Endothelial cell (in vitro differentiated cells): ENCODE results near the gene OR6N2. TPM values are rescaled to one million over a fixed set of nuclear protein-coding genes. Genes with fewer than 3 reads are reported as not detected.

ENCODE experiments used
- DNase-seq: peaks from one replicate; pipeline ENCODE4 v3.0.0; 2021; ENCODE audit warnings: low spot score
- H3K27ac Mint-ChIP-seq: one replicate; pipeline ENCODE4 v1.8.0; 2021; ENCODE audit warnings: mixed read lengths, inconsistent platforms; ENCODE audit not compliant: unreplicated experiment
- H3K27me3 Mint-ChIP-seq: one replicate; pipeline ENCODE4 v1.8.0; 2021; ENCODE audit warnings: mild to moderate bottlenecking, moderate library complexity, mixed read lengths, inconsistent platforms; ENCODE audit not compliant: unreplicated experiment
- H3K36me3 Mint-ChIP-seq: one replicate; pipeline ENCODE4 v1.8.0; 2021; ENCODE audit warnings: mild to moderate bottlenecking, low read depth, mixed read lengths, inconsistent platforms; ENCODE audit not compliant: unreplicated experiment
- H3K4me1 Mint-ChIP-seq: one replicate; pipeline ENCODE4 v1.8.0; 2021; ENCODE audit warnings: mild to moderate bottlenecking, mixed read lengths, inconsistent platforms; ENCODE audit not compliant: unreplicated experiment
- H3K4me3 Mint-ChIP-seq: one replicate; pipeline ENCODE4 v1.8.0; 2021; ENCODE audit warnings: mild to moderate bottlenecking, mixed read lengths, inconsistent platforms; ENCODE audit not compliant: unreplicated experiment
- H3K9me3 Mint-ChIP-seq: one replicate; pipeline ENCODE4 v1.8.0; 2021; ENCODE audit warnings: mixed read lengths, inconsistent platforms; ENCODE audit not compliant: unreplicated experiment
- CTCF ChIP-seq: fragments of 200-600 bp; sonication (generic); IDR thresholded peaks from one replicate; pipeline ENCODE4 v1.5.0; 2021; ENCODE audit warnings: antibody characterized with exemption; ENCODE audit not compliant: unreplicated experiment
- total RNA-seq: library from RNA; stranded (reverse); fragmentation: NEBNext Ultra II Directional; extraction: Animal tissue kit (Norgen Biotek cat#: 25700); gene quantifications from one replicate; pipeline ENCODE4 v1.2.1, GENCODE V29; 2021; ENCODE audit not compliant: unreplicated experiment

The OR6N2 gene
- total RNA-seq, 1 donor from 2014 or later, result not detected

- peak; percentile 40 for TF ChIP-seq CTCF
- DNase-seq, result peak; percentile 24
- peaks cover 2% of the 10 kb centered on the region for H3K27me3 Mint-ChIP-seq
- H3K9me3 Mint-ChIP-seq, result no peaks in the 10 kb centered on the region
- H3K36me3 Mint-ChIP-seq, result no peaks in the 10 kb centered on the region
- H3K4me3 Mint-ChIP-seq, result no peak overlapping the region
- H3K27ac Mint-ChIP-seq, result no peak overlapping the region
- H3K4me1 Mint-ChIP-seq, result no peaks in the 10 kb centered on the region
Observed at GRCh38 chr1:158793604-158794003, 12.6 kb upstream of the OR6N2 start.

DNA sequence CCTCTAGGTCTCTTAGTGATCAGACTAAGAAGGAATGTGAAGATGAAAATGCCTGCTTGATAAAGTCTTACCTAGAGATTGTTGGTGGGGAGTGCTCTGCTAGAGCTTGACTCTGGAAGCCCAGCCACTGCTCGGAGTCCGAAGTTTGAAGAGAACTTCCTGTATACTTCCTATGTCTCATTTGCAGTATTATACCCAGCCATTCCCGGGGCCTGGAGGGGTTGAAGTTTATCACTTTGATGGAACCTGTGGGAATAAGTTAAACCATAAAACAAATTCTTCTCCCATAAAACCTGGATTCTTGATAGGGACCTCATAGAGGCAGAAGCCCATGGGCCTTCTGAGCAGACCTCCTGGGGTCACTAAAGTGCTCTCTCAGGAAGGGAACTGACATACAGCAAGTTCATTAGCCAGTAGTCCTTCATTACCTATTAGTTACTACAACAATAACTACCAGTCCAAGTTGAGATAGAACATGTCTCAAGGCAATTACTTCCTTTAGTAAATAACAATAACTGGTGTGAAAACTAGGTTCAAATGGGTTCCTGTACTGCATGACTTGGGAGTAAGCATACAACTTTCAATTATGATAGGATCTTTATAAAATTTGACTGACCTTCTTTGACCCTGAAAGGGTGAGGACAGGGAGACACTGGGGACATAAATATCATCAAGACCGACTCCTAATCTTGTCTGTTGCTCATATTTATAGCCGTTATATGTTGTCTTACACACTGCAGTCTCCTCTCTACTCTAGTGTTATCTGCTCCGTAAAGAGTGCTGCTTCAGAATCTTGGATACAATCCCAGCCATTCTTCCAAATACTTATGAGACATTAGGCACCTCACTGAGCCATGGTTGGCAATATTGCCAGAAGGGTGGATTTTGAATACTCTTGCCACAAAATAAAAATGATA, 8.8 kb downstream of the OR6N2 start, which contains the start of gene OR6N1:
OR6N1 (minus strand) TSS at position 246 of the 917 bp plus-strand sequence. CDS start 5,513 bp downstream, outside the sequence.
- Mint-ChIP-seq H3K27me3 (no peaks in the 10 kb centered on the region), H3K4me3 (no peak within 1 kb of the TSS), H3K27ac (no peak within 1 kb of the TSS), H3K9me3 (no peaks in the 10 kb centered on the region), H3K4me1 (peaks cover 7% of the 10 kb centered on the region), H3K36me3 (no peaks in the 10 kb centered on the region)
- no peak for TF ChIP-seq CTCF
- DNase-seq, result no peak

GRCh38 chr1:158754420-158754819, 26.6 kb downstream of the OR6N2 start, which contains the start of gene OR6K6:
Gene OR6K6, plus strand, starts transcription at chr1:158754720. Its CDS starts 168 bp downstream, at chr1:158754888.
- peaks cover 3% of the 10 kb centered on the region for H3K4me1 Mint-ChIP-seq
- no peak for TF ChIP-seq CTCF
- no peaks in the 10 kb centered on the region for H3K9me3 Mint-ChIP-seq
- no peak for DNase-seq
- no peak within 1 kb of the TSS for H3K4me3 Mint-ChIP-seq
- no peak within 1 kb of the TSS for H3K27ac Mint-ChIP-seq
- H3K27me3 Mint-ChIP-seq, result no peaks in the 10 kb centered on the region
- no peaks in the 10 kb centered on the region for H3K36me3 Mint-ChIP-seq

DNA sequence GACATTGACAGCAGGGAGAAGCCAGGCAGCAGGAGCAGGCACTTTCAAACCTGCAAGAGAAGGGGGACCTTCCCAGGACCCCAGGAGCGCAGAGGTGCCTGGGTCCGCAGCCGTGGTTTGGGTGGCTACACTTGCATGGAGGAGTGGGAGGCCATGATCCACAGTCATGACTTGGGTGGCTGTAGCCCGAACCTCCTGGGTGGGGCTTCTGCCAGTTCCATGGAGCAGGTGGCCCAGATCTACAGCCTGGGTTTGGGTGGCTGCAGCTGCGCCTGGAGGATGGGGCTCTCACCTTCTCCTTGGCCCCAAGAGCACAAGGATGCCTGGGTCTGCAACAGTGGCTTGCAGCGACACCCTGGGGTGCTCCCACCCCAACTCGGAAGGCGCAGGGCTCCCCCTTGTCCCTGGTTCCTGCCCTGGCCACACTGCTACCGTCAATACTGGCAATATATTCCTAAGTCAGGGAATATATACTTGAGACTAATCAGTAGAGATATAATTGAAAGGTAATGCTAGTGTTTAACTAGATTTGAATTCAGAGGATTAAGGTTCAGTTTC, 28.8 kb downstream of the OR6N2 start:
- H3K9me3 Mint-ChIP-seq, result no peaks in the 10 kb centered on the region
- no peak for TF ChIP-seq CTCF
- H3K4me1 Mint-ChIP-seq, result peaks cover 3% of the 10 kb centered on the region
- H3K27me3 Mint-ChIP-seq, result no peaks in the 10 kb centered on the region
- H3K27ac Mint-ChIP-seq, result no peak overlapping the region
- H3K4me3 Mint-ChIP-seq, result no peak overlapping the region
- no peaks in the 10 kb centered on the region for H3K36me3 Mint-ChIP-seq
- no peak for DNase-seq

DNA sequence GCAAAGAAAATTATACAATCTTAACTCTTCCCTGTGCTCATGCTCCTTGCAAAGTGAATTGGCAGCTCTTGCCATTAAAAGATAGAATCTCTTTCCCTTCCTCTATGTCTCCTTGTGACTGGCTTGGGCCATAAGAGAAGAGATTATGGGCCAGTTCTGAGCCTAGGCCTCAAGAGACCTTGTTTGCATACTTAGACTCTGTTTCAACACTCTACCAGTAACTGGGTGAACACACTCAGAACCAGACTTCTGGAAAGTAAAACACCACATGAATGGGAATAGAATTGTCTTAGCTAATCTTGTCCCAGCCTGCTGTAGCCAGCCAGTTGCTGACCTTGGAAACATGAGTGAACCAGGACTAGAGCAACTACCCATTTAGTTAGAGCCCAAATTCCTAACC, 45.2 kb downstream of the OR6N2 start:
- TF ChIP-seq CTCF, result no peak
- Mint-ChIP-seq H3K4me1 (peaks cover 8% of the 10 kb centered on the region), H3K36me3 (no peaks in the 10 kb centered on the region), H3K27me3 (no peaks in the 10 kb centered on the region), H3K4me3 (no peak overlapping the region), H3K27ac (no peak overlapping the region), H3K9me3 (no peaks in the 10 kb centered on the region)
- no peak for DNase-seq
